Parathyroid adenoma (tissue), 2 donors: ENCODE results near the gene CCDC28A.

ENCODE experiments used
- H2AFZ ChIP-seq: fragments of 300-600 bp; sonication (generic); one replicate; pipeline ENCODE4 v1.7.0; 2017; ENCODE audit warnings: antibody characterized with exemption, mild to moderate bottlenecking
- H3K27ac ChIP-seq: fragments of 300-600 bp; sonication (generic); one replicate; pipeline ENCODE4 v1.7.0; 2017
- H3K27me3 ChIP-seq: fragments of 300-600 bp; sonication (generic); one replicate; pipeline ENCODE4 v1.7.0; 2017; ENCODE audit warnings: low read length; ENCODE audit not compliant: control insufficient read depth, insufficient read depth
- H3K36me3 ChIP-seq: fragments of 300-600 bp; sonication (generic); one replicate; pipeline ENCODE4 v1.7.0; 2017; ENCODE audit warnings: low read length; ENCODE audit not compliant: control insufficient read depth, insufficient read depth
- H3K4me1 ChIP-seq: fragments of 300-600 bp; sonication (generic); one replicate; pipeline ENCODE4 v1.7.0; 2017; ENCODE audit warnings: control low read depth
- H3K4me2 ChIP-seq: fragments of 300-600 bp; sonication (generic); one replicate; pipeline ENCODE4 v1.7.0; 2017; ENCODE audit warnings: low read length
- H3K4me3 ChIP-seq: fragments of 300-600 bp; sonication (generic); one replicate; pipeline ENCODE4 v1.7.0; 2017; ENCODE audit warnings: low read depth, low read length
- H3K79me2 ChIP-seq: fragments of 300-600 bp; sonication (generic); one replicate; pipeline ENCODE4 v1.7.0; 2017; ENCODE audit warnings: control low read depth
- H3K9ac ChIP-seq: fragments of 300-600 bp; sonication (generic); one replicate; pipeline ENCODE4 v1.7.0; 2017; ENCODE audit warnings: mild to moderate bottlenecking
- H3K9me3 ChIP-seq: fragments of 300-600 bp; sonication (generic); one replicate; pipeline ENCODE4 v1.7.0; 2017; ENCODE audit warnings: low read length; ENCODE audit not compliant: control insufficient read depth
- CTCF ChIP-seq: fragments of 300-600 bp; sonication (generic); IDR thresholded peaks from one replicate; pipeline ENCODE4 v1.7.0; 2017; ENCODE audit warnings: antibody characterized with exemption, mild to moderate bottlenecking
- donor health status: primary hyperparathyroidism.

Gene CCDC28A

GRCh38 chr6:138797806-138798446, 24.4 kb downstream of the CCDC28A start:
- no peak overlapping the region for H3K27ac ChIP-seq
- no peaks in the 10 kb centered on the region for H3K79me2 ChIP-seq
- H3K4me1 ChIP-seq: no peaks in the 10 kb centered on the region
- no peak overlapping the region for H3K4me3 ChIP-seq
- no peaks in the 10 kb centered on the region for H3K27me3 ChIP-seq
- H3K9ac ChIP-seq: no peak overlapping the region
- H2AFZ ChIP-seq: no peak overlapping the region
- H3K36me3 ChIP-seq: no peaks in the 10 kb centered on the region
- TF ChIP-seq CTCF: no peak
- H3K4me2 ChIP-seq: no peak overlapping the region
- H3K9me3 ChIP-seq: no peaks in the 10 kb centered on the region

GRCh38 chr6:138800377-138801150, 27.0 kb downstream of the CCDC28A start:
- no peaks in the 10 kb centered on the region for H3K9me3 ChIP-seq
- TF ChIP-seq CTCF: no peak
- H2AFZ ChIP-seq: no peak overlapping the region

GRCh38 chr6:138803331-138803730, 29.8 kb downstream of the CCDC28A start:
- Histone ChIP-seq H3K4me2 (no peak overlapping the region), H2AFZ (no peak overlapping the region), H3K27me3 (no peaks in the 10 kb centered on the region), H3K79me2 (no peaks in the 10 kb centered on the region), H3K36me3 (no peaks in the 10 kb centered on the region), H3K27ac (no peak overlapping the region), H3K9me3 (no peaks in the 10 kb centered on the region), H3K9ac (no peak overlapping the region), H3K4me3 (no peak overlapping the region), H3K4me1 (no peaks in the 10 kb centered on the region)
- TF ChIP-seq CTCF: no peak

More at GRCh38 chr6:138800377-138801150, 27.0 kb downstream of the CCDC28A start:
- H3K4me2 ChIP-seq: no peak overlapping the region
- no peaks in the 10 kb centered on the region for H3K79me2 ChIP-seq
- no peaks in the 10 kb centered on the region for H3K27me3 ChIP-seq
- H3K4me3 ChIP-seq: no peak overlapping the region
- H3K9ac ChIP-seq: no peak overlapping the region
- no peaks in the 10 kb centered on the region for H3K4me1 ChIP-seq
- no peak overlapping the region for H3K27ac ChIP-seq
- H3K36me3 ChIP-seq: no peaks in the 10 kb centered on the region

GRCh38 chr6:138803861-138804260, 30.3 kb downstream of the CCDC28A start:
- Histone ChIP-seq H3K27ac (no peak overlapping the region), H3K36me3 (no peaks in the 10 kb centered on the region)
- TF ChIP-seq CTCF: no peak

More at GRCh38 chr6:138803861-138804260, 30.3 kb downstream of the CCDC28A start:
- Histone ChIP-seq H3K4me3 (no peak overlapping the region), H2AFZ (no peak overlapping the region), H3K4me1 (no peaks in the 10 kb centered on the region), H3K27me3 (no peaks in the 10 kb centered on the region), H3K9me3 (no peaks in the 10 kb centered on the region), H3K9ac (no peak overlapping the region), H3K79me2 (no peaks in the 10 kb centered on the region), H3K4me2 (no peak overlapping the region)
